ENCODE results near the gene FAM174B. TPM values are rescaled to one million over a fixed set of nuclear protein-coding genes. Genes with fewer than 3 reads are reported as not detected.

The FAM174B gene
- total RNA-seq, 3 donors from 2014 or later (not counting 1 experiment from before 2014, with no cell fraction given) = 0.68 to 2.6 (median 0.88) TPM

- Mint-ChIP-seq H3K4me3 (no peak overlapping the region), H3K4me1 (no peaks in the 10 kb centered on the region), H3K27ac (no peak overlapping the region), H3K9me3 (peaks cover 0 to 3% of the 10 kb centered on the region in 2 donors), H3K27me3 (ENCODE audit: low read depth in 2 of 2) (peaks cover 11 to 28% of the 10 kb centered on the region in 2 donors), H3K36me3 (no peaks in the 10 kb centered on the region)
- H3K9me3 ChIP-seq (ENCODE audit: control insufficient read depth, insufficient read depth, low read length) = no peaks in the 10 kb centered on the region
- no peak overlapping the region for H3K27ac ChIP-seq (ENCODE audit: low read length)
- H3K27me3 ChIP-seq (ENCODE audit: control insufficient read depth, insufficient read depth, low read length) = no peaks in the 10 kb centered on the region
- no peaks in the 10 kb centered on the region for H3K36me3 ChIP-seq (ENCODE audit: control insufficient read depth, insufficient read depth, low read length)
- intact Hi-C loops (cut with micrococcal nuclease) = no loop called here
- no peak overlapping the region for H3K4me3 ChIP-seq (ENCODE audit: low read length)
- 86% methylated on average over 3 of the region's 3 CpGs for WGBS (ENCODE audit: insufficient coverage)
- no peaks in the 10 kb centered on the region for H3K4me1 ChIP-seq (ENCODE audit: control insufficient read depth, insufficient read depth, low read length)
- TF ChIP-seq CTCF (IDR thresholded peaks at IDR 0.05) = no peak
- DNase-seq = no peak
- no peak for ATAC-seq
Observed at GRCh38 chr15:92690395-92690794, 34.8 kb upstream of the FAM174B start.

- TF ChIP-seq CTCF (IDR thresholded peaks at IDR 0.05) = no peak
- Mint-ChIP-seq H3K4me1 (no peaks in the 10 kb centered on the region), H3K36me3 (no peaks in the 10 kb centered on the region), H3K27me3 (ENCODE audit: low read depth in 2 of 2) (peaks cover 17 to 23% of the 10 kb centered on the region in 2 donors), H3K27ac (no peak overlapping the region), H3K4me3 (no peak overlapping the region), H3K9me3 (peaks cover 0 to 3% of the 10 kb centered on the region in 2 donors)
- no peaks in the 10 kb centered on the region for H3K9me3 ChIP-seq (ENCODE audit: control insufficient read depth, insufficient read depth, low read length)
- no peaks in the 10 kb centered on the region for H3K4me1 ChIP-seq (ENCODE audit: control insufficient read depth, insufficient read depth, low read length)
- WGBS (ENCODE audit: insufficient coverage) = 89% methylated on average over 1 of the region's 1 CpG
- H3K4me3 ChIP-seq (ENCODE audit: low read length) = no peak overlapping the region
- ATAC-seq (no peak), DNase-seq (no peak)
- H3K27me3 ChIP-seq (ENCODE audit: control insufficient read depth, insufficient read depth, low read length) = no peaks in the 10 kb centered on the region
- no peaks in the 10 kb centered on the region for H3K36me3 ChIP-seq (ENCODE audit: control insufficient read depth, insufficient read depth, low read length)
- no peak overlapping the region for H3K27ac ChIP-seq (ENCODE audit: low read length)
- intact Hi-C loops (cut with micrococcal nuclease) = no loop called here
Observed at GRCh38 chr15:92687746-92688145, 32.2 kb upstream of the FAM174B start.

GRCh38 chr15:92687195-92687602 is 31.6 kb upstream of the FAM174B start:
- no peak overlapping the region for H3K27ac ChIP-seq (ENCODE audit: low read length)
- no peaks in the 10 kb centered on the region for H3K27me3 ChIP-seq (ENCODE audit: control insufficient read depth, insufficient read depth, low read length)
- Mint-ChIP-seq H3K9me3 (peaks cover 0 to 3% of the 10 kb centered on the region in 2 donors), H3K27me3 (ENCODE audit: low read depth in 2 of 2) (peaks cover 17 to 23% of the 10 kb centered on the region in 2 donors), H3K27ac (no peak overlapping the region), H3K4me3 (no peak overlapping the region), H3K4me1 (no peaks in the 10 kb centered on the region), H3K36me3 (no peaks in the 10 kb centered on the region)
- H3K9me3 ChIP-seq (ENCODE audit: control insufficient read depth, insufficient read depth, low read length) = no peaks in the 10 kb centered on the region
- H3K4me1 ChIP-seq (ENCODE audit: control insufficient read depth, insufficient read depth, low read length) = no peaks in the 10 kb centered on the region
- TF ChIP-seq CTCF (IDR thresholded peaks at IDR 0.05) = no peak
- WGBS (ENCODE audit: insufficient coverage) = 90% methylated on average over 4 of the region's 4 CpGs
- no peak overlapping the region for H3K4me3 ChIP-seq (ENCODE audit: low read length)
- no peak for ATAC-seq
- intact Hi-C loops (cut with micrococcal nuclease) = no loop called here
- H3K36me3 ChIP-seq (ENCODE audit: control insufficient read depth, insufficient read depth, low read length) = no peaks in the 10 kb centered on the region
- no peak for DNase-seq

- Mint-ChIP-seq H3K4me3 (no peak overlapping the region), H3K4me1 (no peaks in the 10 kb centered on the region), H3K27ac (no peak overlapping the region), H3K36me3 (no peaks in the 10 kb centered on the region), H3K9me3 (peaks cover 0 to 3% of the 10 kb centered on the region in 2 donors), H3K27me3 (ENCODE audit: low read depth in 2 of 2) (peaks cover 21 to 26% of the 10 kb centered on the region in 2 donors)
- no peak overlapping the region for H3K4me3 ChIP-seq (ENCODE audit: low read length)
- H3K27ac ChIP-seq (ENCODE audit: low read length) = no peak overlapping the region
- no peaks in the 10 kb centered on the region for H3K27me3 ChIP-seq (ENCODE audit: control insufficient read depth, insufficient read depth, low read length)
- no peak for TF ChIP-seq CTCF (IDR thresholded peaks at IDR 0.05)
- no peak for ATAC-seq
- no peaks in the 10 kb centered on the region for H3K36me3 ChIP-seq (ENCODE audit: control insufficient read depth, insufficient read depth, low read length)
- no peaks in the 10 kb centered on the region for H3K4me1 ChIP-seq (ENCODE audit: control insufficient read depth, insufficient read depth, low read length)
- intact Hi-C loops (cut with micrococcal nuclease) = no loop called here
- H3K9me3 ChIP-seq (ENCODE audit: control insufficient read depth, insufficient read depth, low read length) = no peaks in the 10 kb centered on the region
- 50% methylated on average over 6 of the region's 6 CpGs for WGBS (ENCODE audit: insufficient coverage)
- DNase-seq = no peak
Observed at GRCh38 chr15:92683511-92683834, 27.9 kb upstream of the FAM174B start.

Measured in natural killer cell (primary cell).